ENCODE results near the gene TTLL5.

Gene TTLL5

GRCh38 chr14:75781096-75781495 is 120.0 kb downstream of the TTLL5 start:
- Histone ChIP-seq H3K27ac (replicated peaks) (no peak overlapping the region), H3K27me3 (ENCODE audit: insufficient read depth, poor library complexity, severe bottlenecking) (no peaks in the 10 kb centered on the region), H3K4me3 (replicated peaks; ENCODE audit: insufficient read depth, low read length) (no peak overlapping the region)
- DNase-seq (ENCODE audit: low read depth in 1 of 2, low spot score in 1 of 2): no peak
- TF ChIP-seq POLR2AphosphoS5 (IDR thresholded peaks at IDR 0.05; ENCODE audit: low read depth): no peak

- no peak for DNase-seq (ENCODE audit: low read depth in 1 of 2, low spot score in 1 of 2)
- Histone ChIP-seq H3K4me3 (replicated peaks; ENCODE audit: insufficient read depth, low read length) (no peak overlapping the region), H3K27ac (replicated peaks) (no peak overlapping the region), H3K27me3 (ENCODE audit: insufficient read depth, poor library complexity, severe bottlenecking) (no peaks in the 10 kb centered on the region)
- TF ChIP-seq REST (IDR thresholded peaks at IDR 0.05; ENCODE audit: insufficient replicate concordance, low read depth) (no peak), GABPA (IDR thresholded peaks at IDR 0.05; ENCODE audit: low read depth) (no peak), CTCF (IDR thresholded peaks at IDR 0.05; ENCODE audit: insufficient read depth, low read length) (no peak), SPI1 (IDR thresholded peaks at IDR 0.05; ENCODE audit: borderline replicate concordance, low read depth) (no peak), POLR2AphosphoS5 (IDR thresholded peaks at IDR 0.05; ENCODE audit: low read depth) (no peak)
Measured at GRCh38 chr14:75783184-75783583, 122.1 kb downstream of the TTLL5 start.

- TF ChIP-seq GABPA (IDR thresholded peaks at IDR 0.05; ENCODE audit: low read depth): no peak
- TF ChIP-seq SPI1 (IDR thresholded peaks at IDR 0.05; ENCODE audit: borderline replicate concordance, low read depth): no peak
- no peak for TF ChIP-seq POLR2AphosphoS5 (IDR thresholded peaks at IDR 0.05; ENCODE audit: low read depth)
- TF ChIP-seq CTCF (IDR thresholded peaks at IDR 0.05; ENCODE audit: insufficient read depth, low read length): no peak
- no peak for TF ChIP-seq REST (IDR thresholded peaks at IDR 0.05; ENCODE audit: insufficient replicate concordance, low read depth)
- Histone ChIP-seq H3K27me3 (ENCODE audit: insufficient read depth, poor library complexity, severe bottlenecking) (no peaks in the 10 kb centered on the region), H3K4me3 (replicated peaks; ENCODE audit: insufficient read depth, low read length) (no peak overlapping the region), H3K27ac (replicated peaks) (no peak overlapping the region)
- DNase-seq (ENCODE audit: low read depth in 1 of 2, low spot score in 1 of 2): no peak
Measured at GRCh38 chr14:75783602-75784313, 122.7 kb downstream of the TTLL5 start.

GRCh38 chr14:75784314-75784686 is 123.3 kb downstream of the TTLL5 start:
- DNase-seq (ENCODE audit: low read depth in 1 of 2, low spot score in 1 of 2): no peak
- TF ChIP-seq GABPA (IDR thresholded peaks at IDR 0.05; ENCODE audit: low read depth) (no peak), SPI1 (IDR thresholded peaks at IDR 0.05; ENCODE audit: borderline replicate concordance, low read depth) (no peak), REST (IDR thresholded peaks at IDR 0.05; ENCODE audit: insufficient replicate concordance, low read depth) (no peak), CTCF (IDR thresholded peaks at IDR 0.05; ENCODE audit: insufficient read depth, low read length) (no peak)
- Histone ChIP-seq H3K27me3 (ENCODE audit: insufficient read depth, poor library complexity, severe bottlenecking) (no peaks in the 10 kb centered on the region), H3K4me3 (replicated peaks; ENCODE audit: insufficient read depth, low read length) (no peak overlapping the region), H3K27ac (replicated peaks) (no peak overlapping the region)
